Measurements from ENCODE around the gene PIP5K1B.

GRCh38 chr9:68963416-68963815 is 258.4 kb downstream of the PIP5K1B start:
- TF ChIP-seq CTCF (conservative IDR thresholded peaks at IDR 0.05; ENCODE audit: low read length) (no peak), EZH2phosphoT487 (IDR thresholded peaks at IDR 0.05; ENCODE audit: borderline replicate concordance, low read depth, low read length) (no peak)

All from OCI-LY7 (cell line).